Astrocyte (in vitro differentiated cells and primary cell): ENCODE data around the gene SMARCC2.

Source experiments
- CTCF ChIP-seq: IDR thresholded peaks from 2 replicates; pipeline ENCODE4 v1.5.1; 2011; ENCODE audit warnings: low read depth, mild to moderate bottlenecking, inconsistent platforms, low read length, moderate library complexity; ENCODE audit not compliant: insufficient read depth
- EZH2 ChIP-seq: IDR thresholded peaks from 2 replicates; pipeline ENCODE4 v1.6.1; 2012; ENCODE audit warnings: mild to moderate bottlenecking, low read length, inconsistent platforms; ENCODE audit not compliant: insufficient read depth

DNA sequence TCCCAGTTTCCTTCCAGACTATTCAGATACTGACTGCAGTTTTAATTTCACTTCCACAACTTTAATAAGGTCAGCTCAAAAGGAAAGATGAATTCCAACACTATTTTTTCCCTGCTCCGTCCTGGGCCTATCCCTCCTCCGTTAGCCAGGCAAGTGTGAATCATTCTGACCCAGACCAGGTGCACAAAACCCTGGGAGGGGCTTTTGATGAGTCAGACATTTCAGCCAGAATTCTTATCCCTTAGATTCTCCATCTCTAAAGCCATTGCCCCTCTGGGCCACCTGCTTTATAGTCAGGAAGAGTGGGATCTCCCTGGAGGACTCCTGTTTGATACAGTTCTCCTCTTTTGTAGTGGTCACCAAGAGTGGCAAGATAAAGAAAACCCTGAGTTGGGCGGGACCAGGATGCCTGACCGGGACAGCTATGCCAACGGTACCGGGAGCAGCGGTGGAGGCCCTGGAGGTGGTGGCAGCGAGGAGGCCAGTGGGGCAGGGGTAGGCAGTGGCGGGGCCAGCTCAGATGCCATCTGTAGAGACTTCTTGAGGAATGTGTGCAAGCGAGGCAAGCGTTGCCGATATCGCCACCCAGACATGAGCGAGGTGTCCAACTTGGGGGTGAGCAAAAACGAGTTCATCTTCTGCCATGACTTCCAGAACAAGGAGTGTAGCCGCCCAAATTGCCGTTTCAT, 69.0 kb downstream of the SMARCC2 start:
- TF ChIP-seq CTCF (no peak), EZH2 (no peak)
